K562 (cell line): ENCODE measurements around the gene TCFL5. TPM values are rescaled to one million over a fixed set of nuclear protein-coding genes. Genes with fewer than 3 reads are reported as not detected.

Source experiments
- CAMTA2 ChIP-seq: fragments of 250-450 bp; sonication (Bioruptor Pico); conservative IDR thresholded peaks from 2 replicates; pipeline ENCODE4 v1.5.1; 2022
- CHD2 ChIP-seq: IDR thresholded peaks from 2 replicates; pipeline ENCODE4 v1.6.1; 2011; ENCODE audit warnings: low read depth, low read length
- CTCF ChIP-seq, 3 experiments: IDR thresholded peaks in 2 of 3; conservative IDR thresholded peaks in 1 of 3; 2 replicates each; pipeline ENCODE4 v1.5.1; 2011 to 2012; ENCODE audit warnings: low read length in 3 of 3, mild to moderate bottlenecking in 3 of 3, control low read depth in 2 of 3, improper control_type of control experiment in 1 of 3, inconsistent platforms in 1 of 3, low read depth in 1 of 3, mixed read lengths in 1 of 3, moderate library complexity in 1 of 3; ENCODE audit not compliant: insufficient read depth in 2 of 3
- DACH1 ChIP-seq: fragments of 450-650 bp; IDR thresholded peaks from 2 replicates; pipeline ENCODE4 v1.6.1; 2018; ENCODE audit not compliant: partially characterized antibody
- E2F6 ChIP-seq, 2 experiments: IDR thresholded peaks; 2 replicates each; pipeline ENCODE4 v1.6.1; 2011; ENCODE audit warnings: borderline replicate concordance in 1 of 2, control low read depth in 1 of 2, low read depth in 1 of 2, low read length in 1 of 2, mild to moderate bottlenecking in 1 of 2, mixed read lengths in 1 of 2, moderate library complexity in 1 of 2; ENCODE audit not compliant: insufficient read depth in 1 of 2, insufficient read length in 1 of 2, poor library complexity in 1 of 2, severe bottlenecking in 1 of 2; ENCODE audit errors: extremely low read depth in 1 of 2
- EP400 ChIP-seq: fragments of 450-650 bp; IDR thresholded peaks from 2 replicates; pipeline ENCODE4 v1.6.1; 2017; ENCODE audit warnings: antibody characterized with exemption, mild to moderate bottlenecking, moderate library complexity
- ERF ChIP-seq: fragments of 450-650 bp; formaldehyde crosslinking; IDR thresholded peaks from 2 replicates; pipeline ENCODE4 v1.4.0; 2020; ENCODE audit warnings: mild to moderate bottlenecking, mixed read lengths
- FOXK1 ChIP-seq: sonication (generic); formaldehyde crosslinking; IDR thresholded peaks from 2 replicates; pipeline ENCODE4 v1.8.0; 2022; ENCODE audit warnings: missing genetic modification reagents, mild to moderate bottlenecking, borderline replicate concordance
- HDAC8 ChIP-seq: fragments of 450-650 bp; IDR thresholded peaks from 2 replicates; pipeline ENCODE4 v1.6.1; 2016; ENCODE audit warnings: mild to moderate bottlenecking, missing genetic modification characterization, moderate library complexity, missing compliant biosample characterization
- KHSRP ChIP-seq: fragments of 450-650 bp; IDR thresholded peaks from 2 replicates; pipeline ENCODE4 v1.6.1; 2017
- PPARD ChIP-seq: fragments of 250-450 bp; sonication (Bioruptor Pico); IDR thresholded peaks from 2 replicates; pipeline ENCODE4 v1.8.0; 2022; ENCODE audit warnings: inconsistent platforms, mild to moderate bottlenecking, moderate library complexity
- SAP30 ChIP-seq: fragments of 200-600 bp; sonication (generic); IDR thresholded peaks from 2 replicates; pipeline ENCODE4 v1.6.1; 2012; ENCODE audit warnings: borderline replicate concordance, low read depth, mild to moderate bottlenecking, moderate library complexity, low read length, control low read depth, inconsistent platforms; ENCODE audit not compliant: insufficient read depth, poor library complexity, severe bottlenecking
- SIX5 ChIP-seq, 2 experiments: IDR thresholded peaks; 2 replicates each; pipeline ENCODE4 v1.6.1; 2011; ENCODE audit warnings: low read length in 2 of 2, borderline replicate concordance in 1 of 2, low read depth in 1 of 2, mild to moderate bottlenecking in 1 of 2, moderate library complexity in 1 of 2; ENCODE audit not compliant: insufficient read depth in 1 of 2
- STAG1 ChIP-seq: sonication (generic); formaldehyde crosslinking; IDR thresholded peaks from 2 replicates; pipeline ENCODE4 v1.5.0; 2020; ENCODE audit warnings: missing genetic modification reagents, borderline replicate concordance
- ZNF282 ChIP-seq: sonication (generic); formaldehyde crosslinking; IDR thresholded peaks from 2 replicates; pipeline ENCODE4 v1.8.1; 2023; ENCODE audit warnings: missing genetic modification reagents
- polyA plus RNA-seq, 8 experiments: library from polyadenylated mRNA; depleted of rRNA in 4 of 8; stranded (reverse) in 5 of 8; unstranded in 3 of 8; fragments of >200 nt; fragmentation: Nextera tagmentation in 2 of 8; fragmentation: Illumina TruSeq in 1 of 8; extraction: Ambion mirVana in 2 of 8; extraction: Trizol in 1 of 8; gene quantifications; 2 replicates each; pipeline versions ENCODE4 v1.2.1 to v1.2.3, GENCODE V29; 2011 to 2014; ENCODE audit warnings: inconsistent platforms in 1 of 8, missing spikeins in 1 of 8
- total RNA-seq, 7 experiments: library from RNA; depleted of rRNA in 6 of 7; stranded (reverse); fragments of >200 nt in 6 of 7; fragmentation: Illumina TruSeq in 2 of 7; extraction: Trizol in 2 of 7; gene quantifications; 2 replicates each; pipeline versions ENCODE4 v1.2.1 to v1.2.3, GENCODE V29; 2011 to 2021; ENCODE audit warnings: low replicate concordance in 1 of 7
- TF ChIP-seq, protein P1 (sequence below): fragments of 450-650 bp; IDR thresholded peaks from 2 replicates; pipeline ENCODE4 v1.7.1; 2018; ENCODE audit warnings: mild to moderate bottlenecking, low read depth; ENCODE audit not compliant: partially characterized antibody
- TF ChIP-seq, protein P2 (sequence below), 2 experiments: IDR thresholded peaks; 2 replicates each; pipeline ENCODE4 v1.6.1; 2012; ENCODE audit warnings: improper control_type of control experiment in 2 of 2, low read depth in 2 of 2, low read length in 2 of 2, borderline replicate concordance in 1 of 2

Gene TCFL5
- total and polyA plus RNA-seq, 9 of the 15 experiments (the other 6 are each of a cell fraction or from before 2014, with no cell fraction given), result 1.00 to 12.6 (median 9.1) TPM

DNA sequence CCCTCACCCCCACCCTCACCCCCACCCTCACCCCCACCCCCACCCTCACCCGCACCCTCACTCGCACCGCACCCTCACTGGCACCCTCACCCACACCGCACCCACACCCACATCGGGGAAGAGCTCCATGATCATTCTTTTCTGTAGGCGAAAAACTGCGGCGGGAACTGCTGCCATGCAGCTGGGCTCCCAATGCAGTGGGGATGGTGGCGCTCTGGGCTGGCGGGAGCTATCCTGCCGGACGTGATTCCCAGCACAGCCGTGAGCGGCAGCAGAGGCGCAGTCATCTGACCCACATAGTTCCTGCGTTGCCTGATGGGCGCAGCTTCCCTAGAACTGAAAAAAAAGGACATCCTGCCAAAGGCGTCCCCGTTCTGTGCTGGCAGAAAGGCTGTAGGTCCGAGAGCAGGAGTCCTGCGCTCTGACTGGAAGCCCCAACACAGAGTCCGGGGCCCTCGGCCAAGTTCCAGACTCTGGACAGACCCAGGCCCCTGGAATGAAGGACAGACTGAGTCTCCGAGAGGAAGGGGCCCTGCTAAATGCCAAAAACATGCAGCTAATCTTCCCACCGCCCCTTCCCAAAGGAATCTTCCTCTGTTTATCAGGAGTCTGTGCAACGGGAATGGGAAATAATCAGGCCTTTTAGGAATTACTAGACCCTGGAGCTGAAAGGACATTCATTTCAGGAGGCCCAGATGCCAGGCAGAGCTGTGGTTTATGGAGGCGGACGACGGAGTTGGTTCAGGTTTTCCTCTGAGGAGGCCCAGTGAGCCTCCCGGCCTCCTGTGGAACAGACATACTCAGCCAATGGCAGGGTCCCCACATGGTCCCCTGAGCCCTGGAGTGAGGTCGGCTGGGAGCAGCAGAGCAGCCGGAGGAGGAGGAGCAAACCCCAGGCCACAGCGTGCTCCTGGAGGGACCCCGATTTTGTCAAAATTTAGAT is 14.1 kb upstream of the TCFL5 start (continued):
- TF ChIP-seq E2F6 (IDR thresholded peaks at IDR 0.05; ENCODE audit: borderline replicate concordance in 1 of 2, extremely low read depth in 1 of 2, insufficient read depth in 1 of 2, insufficient read length in 1 of 2, low read depth in 1 of 2, low read length in 1 of 2, poor library complexity in 1 of 2, severe bottlenecking in 1 of 2) (peak; percentile 70 to 71), FOXK1 (CRISPR knock-in tag) (no peak), CHD2 (peak; percentile 64; the same call in 1 of the 2 replicates), STAG1 (CRISPR knock-in tag) (no peak), SIX5 (IDR thresholded peaks at IDR 0.05; ENCODE audit: borderline replicate concordance in 1 of 2, insufficient read depth in 1 of 2, low read depth in 1 of 2, low read length in 2 of 2) (no peak), HDAC8 (tag) (no peak), CTCF (IDR thresholded peaks at IDR 0.05 in 2 of 3, conservative IDR thresholded peaks at IDR 0.05 in 1 of 3; ENCODE audit: insufficient read depth in 2 of 3, low read depth in 1 of 3, low read length in 3 of 3) (peak; percentile 84 to 95 (median 94)), EP400 (peak; percentile 26; the same call in 1 of the 2 replicates), SAP30 (no peak), KHSRP (no peak), PPARD (CRISPR knock-in tag) (no peak), ERF (no peak), DACH1 (no peak), ZNF282 (CRISPR knock-in tag) (0 out of 2 replicates have a peak, but pooled peaks have one; percentile 72), CAMTA2 (CRISPR knock-in tag) (no peak)
- TF ChIP-seq, protein P1, sequence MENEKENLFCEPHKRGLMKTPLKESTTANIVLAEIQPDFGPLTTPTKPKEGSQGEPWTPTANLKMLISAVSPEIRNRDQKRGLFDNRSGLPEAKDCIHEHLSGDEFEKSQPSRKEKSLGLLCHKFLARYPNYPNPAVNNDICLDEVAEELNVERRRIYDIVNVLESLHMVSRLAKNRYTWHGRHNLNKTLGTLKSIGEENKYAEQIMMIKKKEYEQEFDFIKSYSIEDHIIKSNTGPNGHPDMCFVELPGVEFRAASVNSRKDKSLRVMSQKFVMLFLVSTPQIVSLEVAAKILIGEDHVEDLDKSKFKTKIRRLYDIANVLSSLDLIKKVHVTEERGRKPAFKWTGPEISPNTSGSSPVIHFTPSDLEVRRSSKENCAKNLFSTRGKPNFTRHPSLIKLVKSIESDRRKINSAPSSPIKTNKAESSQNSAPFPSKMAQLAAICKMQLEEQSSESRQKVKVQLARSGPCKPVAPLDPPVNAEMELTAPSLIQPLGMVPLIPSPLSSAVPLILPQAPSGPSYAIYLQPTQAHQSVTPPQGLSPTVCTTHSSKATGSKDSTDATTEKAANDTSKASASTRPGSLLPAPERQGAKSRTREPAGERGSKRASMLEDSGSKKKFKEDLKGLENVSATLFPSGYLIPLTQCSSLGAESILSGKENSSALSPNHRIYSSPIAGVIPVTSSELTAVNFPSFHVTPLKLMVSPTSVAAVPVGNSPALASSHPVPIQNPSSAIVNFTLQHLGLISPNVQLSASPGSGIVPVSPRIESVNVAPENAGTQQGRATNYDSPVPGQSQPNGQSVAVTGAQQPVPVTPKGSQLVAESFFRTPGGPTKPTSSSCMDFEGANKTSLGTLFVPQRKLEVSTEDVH, result peak; percentile 85
- TF ChIP-seq, protein P2, sequence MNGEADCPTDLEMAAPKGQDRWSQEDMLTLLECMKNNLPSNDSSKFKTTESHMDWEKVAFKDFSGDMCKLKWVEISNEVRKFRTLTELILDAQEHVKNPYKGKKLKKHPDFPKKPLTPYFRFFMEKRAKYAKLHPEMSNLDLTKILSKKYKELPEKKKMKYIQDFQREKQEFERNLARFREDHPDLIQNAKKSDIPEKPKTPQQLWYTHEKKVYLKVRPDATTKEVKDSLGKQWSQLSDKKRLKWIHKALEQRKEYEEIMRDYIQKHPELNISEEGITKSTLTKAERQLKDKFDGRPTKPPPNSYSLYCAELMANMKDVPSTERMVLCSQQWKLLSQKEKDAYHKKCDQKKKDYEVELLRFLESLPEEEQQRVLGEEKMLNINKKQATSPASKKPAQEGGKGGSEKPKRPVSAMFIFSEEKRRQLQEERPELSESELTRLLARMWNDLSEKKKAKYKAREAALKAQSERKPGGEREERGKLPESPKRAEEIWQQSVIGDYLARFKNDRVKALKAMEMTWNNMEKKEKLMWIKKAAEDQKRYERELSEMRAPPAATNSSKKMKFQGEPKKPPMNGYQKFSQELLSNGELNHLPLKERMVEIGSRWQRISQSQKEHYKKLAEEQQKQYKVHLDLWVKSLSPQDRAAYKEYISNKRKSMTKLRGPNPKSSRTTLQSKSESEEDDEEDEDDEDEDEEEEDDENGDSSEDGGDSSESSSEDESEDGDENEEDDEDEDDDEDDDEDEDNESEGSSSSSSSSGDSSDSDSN (IDR thresholded peaks at IDR 0.05; ENCODE audit: borderline replicate concordance in 1 of 2, low read depth in 2 of 2, low read length in 2 of 2), result peak; percentile 21 to 38; a peak in 1 of 4 replicates
